ENCODE data around the gene GSX1. TPM values are rescaled to one million over a fixed set of nuclear protein-coding genes. Genes with fewer than 3 reads are reported as not detected.
"Not testable (repeated sequence)": the region's sequence is repeated elsewhere in the genome, so short reads cannot be mapped to it uniquely, and the experiment has no call there.

Gene GSX1
- not detected in 2 replicates for total RNA-seq

DNA sequence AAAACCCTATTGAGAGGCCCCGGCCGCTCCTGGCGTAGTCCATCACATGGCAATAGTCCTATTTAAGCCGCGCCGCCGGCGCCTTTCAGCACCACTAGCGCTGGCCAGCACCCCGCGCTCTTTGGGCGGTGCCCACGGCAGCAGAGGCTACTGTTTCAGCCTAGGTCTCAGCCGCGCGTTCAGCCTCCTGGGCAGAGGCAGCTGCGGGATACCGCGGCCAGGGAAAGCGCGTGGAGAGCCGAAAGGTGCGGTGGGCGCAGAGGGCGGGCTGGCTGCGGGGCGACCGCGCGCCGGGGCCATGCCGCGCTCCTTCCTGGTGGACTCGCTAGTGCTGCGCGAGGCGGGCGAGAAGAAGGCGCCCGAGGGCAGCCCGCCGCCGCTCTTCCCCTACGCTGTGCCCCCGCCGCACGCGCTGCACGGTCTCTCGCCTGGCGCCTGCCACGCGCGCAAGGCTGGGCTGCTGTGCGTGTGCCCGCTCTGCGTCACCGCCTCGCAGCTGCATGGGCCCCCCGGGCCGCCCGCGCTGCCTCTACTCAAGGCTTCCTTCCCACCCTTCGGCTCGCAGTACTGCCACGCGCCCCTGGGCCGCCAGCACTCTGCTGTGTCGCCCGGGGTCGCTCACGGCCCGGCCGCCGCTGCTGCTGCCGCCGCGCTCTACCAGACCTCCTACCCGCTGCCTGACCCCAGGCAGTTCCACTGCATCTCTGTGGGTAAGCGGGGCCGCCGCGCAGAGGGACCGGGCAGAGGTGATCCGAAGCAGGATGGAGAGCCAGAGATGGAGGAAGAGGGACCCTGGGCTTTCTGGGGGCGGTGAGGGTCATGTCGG lies at the start of gene GSX1:
Gene GSX1 (plus strand): TSS at position 91 of the 826 bp plus-strand sequence. CDS start 208 bp downstream, at position 299.
- no peak within 1 kb of the TSS for H3K4me3 ChIP-seq (ENCODE audit: low read depth, low read length)
- no peak for DNase-seq (ENCODE audit: low read depth)
- TF ChIP-seq CTCF (conservative IDR thresholded peaks at IDR 0.05; ENCODE audit: low read depth, low read length) = no peak

GRCh38 chr13:27744801-27745200 lies 47.5 kb upstream of the GSX1 start:
- no peak for TF ChIP-seq CTCF (conservative IDR thresholded peaks at IDR 0.05; ENCODE audit: low read depth, low read length)
- no peak for DNase-seq (ENCODE audit: low read depth)

DNA sequence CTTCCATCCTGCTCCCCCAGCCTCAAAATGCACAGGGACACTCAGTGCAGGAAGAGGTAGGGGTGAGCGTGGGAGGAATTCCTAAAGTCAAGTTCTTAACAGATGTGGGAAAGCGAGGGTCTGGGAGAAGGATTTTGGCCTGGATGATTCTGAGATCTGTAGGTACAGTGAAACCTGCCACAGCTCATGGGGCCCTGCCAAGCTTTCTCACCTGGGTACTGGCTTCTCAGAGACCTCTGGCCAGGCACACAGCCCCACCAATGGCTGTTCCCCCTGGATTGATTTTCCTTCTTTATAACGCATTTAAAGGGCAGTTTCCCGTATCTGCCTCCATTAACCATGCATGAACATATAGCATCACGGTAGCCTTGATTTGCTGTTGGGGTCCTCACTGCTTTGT lies 47.0 kb upstream of the GSX1 start:
- no peak for DNase-seq (ENCODE audit: low read depth)
- no peak for TF ChIP-seq CTCF (conservative IDR thresholded peaks at IDR 0.05; ENCODE audit: low read depth, low read length)
- no peak overlapping the region for H3K4me3 ChIP-seq (ENCODE audit: low read depth, low read length)

More at GRCh38 chr13:27744801-27745200, 47.5 kb upstream of the GSX1 start:
- H3K4me3 ChIP-seq (ENCODE audit: low read depth, low read length) = no peak overlapping the region

- DNase-seq (ENCODE audit: low read depth); H3K4me3 ChIP-seq (ENCODE audit: low read depth, low read length): not testable (repeated sequence)
Observed at GRCh38 chr13:27748143-27748542, 44.1 kb upstream of the GSX1 start.

DNA sequence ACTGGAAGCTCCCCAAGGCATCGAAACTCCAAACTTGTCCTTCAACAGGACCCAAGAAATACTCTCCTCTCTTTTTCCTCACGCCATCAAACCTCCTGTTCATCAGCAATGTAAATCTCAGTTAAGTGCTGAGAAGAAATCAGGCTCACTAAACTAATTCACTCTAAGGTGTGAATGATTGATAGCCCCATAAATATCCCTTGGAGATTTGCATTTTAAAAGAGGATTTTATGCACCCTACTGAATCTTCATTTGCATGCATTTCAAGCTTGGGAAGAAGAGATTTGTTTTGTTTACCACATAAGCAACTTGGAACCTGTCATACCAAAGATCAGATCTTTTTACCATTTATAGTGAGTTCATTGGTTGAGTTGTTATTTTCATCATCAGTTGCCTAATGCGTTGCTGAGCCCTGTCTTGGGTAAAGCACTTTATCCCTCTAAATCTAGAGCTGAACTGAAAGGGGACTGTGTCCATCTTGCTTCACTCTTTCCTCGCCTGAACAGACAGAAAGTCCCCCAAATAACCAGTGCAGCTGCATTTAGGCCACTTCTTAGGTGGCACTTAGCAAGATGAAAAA lies 40.2 kb upstream of the GSX1 start:
- no peak for DNase-seq (ENCODE audit: low read depth)
- no peak overlapping the region for H3K4me3 ChIP-seq (ENCODE audit: low read depth, low read length)
- no peak for TF ChIP-seq CTCF (conservative IDR thresholded peaks at IDR 0.05; ENCODE audit: low read depth, low read length)

DNA sequence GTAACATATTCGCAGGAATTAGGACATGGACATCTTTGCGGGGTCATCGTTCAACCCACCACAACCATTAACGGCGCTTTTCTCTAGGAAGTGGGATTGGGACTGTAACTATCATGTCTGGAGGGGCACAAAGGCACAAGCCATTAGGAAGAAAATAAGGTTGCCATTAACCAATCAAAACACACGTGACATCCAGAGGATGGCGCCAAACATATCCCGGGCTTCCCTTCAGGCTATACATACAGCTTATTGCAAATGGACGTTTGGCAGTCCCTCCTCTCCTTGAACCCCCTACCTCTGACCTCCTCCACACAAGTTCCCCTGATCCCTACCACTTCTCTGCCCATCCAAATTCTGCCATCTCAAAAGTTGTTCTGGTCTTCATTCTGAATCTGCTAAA lies 26.6 kb upstream of the GSX1 start:
- no peak overlapping the region for H3K4me3 ChIP-seq (ENCODE audit: low read depth, low read length)
- DNase-seq (ENCODE audit: low read depth) = no peak
- no peak for TF ChIP-seq CTCF (conservative IDR thresholded peaks at IDR 0.05; ENCODE audit: low read depth, low read length)

- H3K4me3 ChIP-seq (ENCODE audit: low read depth, low read length) = no peak overlapping the region
- DNase-seq (ENCODE audit: low read depth) = no peak
- TF ChIP-seq CTCF (conservative IDR thresholded peaks at IDR 0.05; ENCODE audit: low read depth, low read length) = peak; percentile 68
Observed at GRCh38 chr13:27770809-27771208, 21.5 kb upstream of the GSX1 start.
